Measurements from ENCODE around the gene DDIT4.
A peak's percentile ranks its signal among the peaks of the same experiment; 100 is the strongest.

Gene DDIT4

GRCh38 chr10:72310241-72310633 is 36.5 kb downstream of the DDIT4 start:
- no peak for DNase-seq (ENCODE audit: low read depth)
- no peak overlapping the region for H3K4me3 ChIP-seq (ENCODE audit: low read length)
- no peak for TF ChIP-seq CTCF (conservative IDR thresholded peaks at IDR 0.05; ENCODE audit: low read depth, low read length)

DNA sequence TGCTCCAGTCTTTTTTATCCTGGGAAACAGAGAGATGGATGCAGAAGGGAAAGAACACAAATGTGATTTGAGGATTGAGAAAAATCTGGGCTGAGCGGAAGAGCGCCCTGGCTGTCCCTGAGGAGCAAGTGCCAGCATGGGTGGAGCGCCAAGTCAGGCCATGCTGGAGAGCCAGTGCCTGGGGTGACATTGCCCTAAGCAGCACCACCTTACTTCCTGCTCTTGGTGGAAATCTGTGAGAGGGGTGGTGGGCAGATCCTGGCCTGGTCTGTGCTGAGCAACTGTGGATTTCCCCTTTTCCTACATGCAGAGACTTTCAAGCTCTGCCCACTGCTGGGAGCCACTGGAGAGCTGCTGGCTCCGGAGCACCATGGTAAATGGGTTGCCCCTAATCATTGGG is 36.9 kb downstream of the DDIT4 start:
- H3K4me3 ChIP-seq (ENCODE audit: low read length): no peak overlapping the region
- TF ChIP-seq CTCF (conservative IDR thresholded peaks at IDR 0.05; ENCODE audit: low read depth, low read length): no peak
- no peak for DNase-seq (ENCODE audit: low read depth)

GRCh38 chr10:72311667-72312066 is 37.9 kb downstream of the DDIT4 start:
- no peak for DNase-seq (ENCODE audit: low read depth)
- H3K4me3 ChIP-seq (ENCODE audit: low read length): no peak overlapping the region
- no peak for TF ChIP-seq CTCF (conservative IDR thresholded peaks at IDR 0.05; ENCODE audit: low read depth, low read length)

DNA sequence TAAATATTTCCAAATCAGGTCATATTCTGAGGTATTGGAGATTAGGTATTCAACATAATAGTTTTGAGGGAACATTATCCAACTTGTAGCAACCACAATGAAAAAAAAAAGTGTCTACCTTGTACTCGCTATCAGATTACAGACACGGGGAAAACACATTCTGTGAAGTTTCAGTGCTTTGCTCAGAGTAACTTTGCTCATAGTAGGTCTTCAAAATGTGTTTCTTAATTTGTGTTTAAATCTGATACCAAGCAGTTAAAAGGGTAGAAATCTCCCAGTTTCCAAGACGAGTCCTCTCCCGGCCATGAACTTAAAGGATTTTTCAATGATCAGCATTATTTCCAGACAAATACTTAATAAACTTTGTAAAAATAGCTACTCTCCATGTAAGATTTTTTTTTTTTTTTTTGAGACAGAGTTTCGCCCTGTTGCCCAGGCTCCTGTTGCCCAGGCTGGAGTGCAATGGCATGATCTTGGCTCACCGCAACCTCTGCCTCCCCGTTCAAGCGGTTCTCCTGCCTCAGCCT is 39.2 kb downstream of the DDIT4 start:
- DNase-seq (ENCODE audit: low read depth): no peak
- no peak for TF ChIP-seq CTCF (conservative IDR thresholded peaks at IDR 0.05; ENCODE audit: low read depth, low read length)
- no peak overlapping the region for H3K4me3 ChIP-seq (ENCODE audit: low read length)

DNA sequence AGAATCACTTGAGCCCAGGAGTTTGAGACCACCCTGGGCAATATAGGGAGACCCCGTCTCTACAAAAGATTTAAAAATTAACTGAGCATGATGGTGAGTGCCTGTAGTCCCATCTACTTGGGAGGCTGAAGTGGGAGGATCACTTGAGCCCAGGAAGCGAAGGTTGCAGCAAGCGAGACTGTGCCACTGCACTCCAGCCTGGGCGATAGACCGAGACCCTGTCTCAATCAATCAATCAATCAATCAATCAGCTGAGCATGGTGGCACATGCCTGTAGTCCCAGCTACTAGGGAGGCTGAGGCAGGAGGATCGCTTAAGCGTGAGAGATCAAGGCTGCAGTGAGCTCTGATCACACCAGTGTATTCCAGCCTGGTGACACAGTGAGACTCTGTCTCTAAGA is 40.5 kb downstream of the DDIT4 start:
- DNase-seq (ENCODE audit: low read depth): no peak
- H3K4me3 ChIP-seq (ENCODE audit: low read length): no peak overlapping the region
- no peak for TF ChIP-seq CTCF (conservative IDR thresholded peaks at IDR 0.05; ENCODE audit: low read depth, low read length)

- H3K4me3 ChIP-seq (ENCODE audit: low read length): no peak overlapping the region
- DNase-seq (ENCODE audit: low read depth): no peak
- no peak for TF ChIP-seq CTCF (conservative IDR thresholded peaks at IDR 0.05; ENCODE audit: low read depth, low read length)
Observed at GRCh38 chr10:72315054-72315453, 41.3 kb downstream of the DDIT4 start.

DNA sequence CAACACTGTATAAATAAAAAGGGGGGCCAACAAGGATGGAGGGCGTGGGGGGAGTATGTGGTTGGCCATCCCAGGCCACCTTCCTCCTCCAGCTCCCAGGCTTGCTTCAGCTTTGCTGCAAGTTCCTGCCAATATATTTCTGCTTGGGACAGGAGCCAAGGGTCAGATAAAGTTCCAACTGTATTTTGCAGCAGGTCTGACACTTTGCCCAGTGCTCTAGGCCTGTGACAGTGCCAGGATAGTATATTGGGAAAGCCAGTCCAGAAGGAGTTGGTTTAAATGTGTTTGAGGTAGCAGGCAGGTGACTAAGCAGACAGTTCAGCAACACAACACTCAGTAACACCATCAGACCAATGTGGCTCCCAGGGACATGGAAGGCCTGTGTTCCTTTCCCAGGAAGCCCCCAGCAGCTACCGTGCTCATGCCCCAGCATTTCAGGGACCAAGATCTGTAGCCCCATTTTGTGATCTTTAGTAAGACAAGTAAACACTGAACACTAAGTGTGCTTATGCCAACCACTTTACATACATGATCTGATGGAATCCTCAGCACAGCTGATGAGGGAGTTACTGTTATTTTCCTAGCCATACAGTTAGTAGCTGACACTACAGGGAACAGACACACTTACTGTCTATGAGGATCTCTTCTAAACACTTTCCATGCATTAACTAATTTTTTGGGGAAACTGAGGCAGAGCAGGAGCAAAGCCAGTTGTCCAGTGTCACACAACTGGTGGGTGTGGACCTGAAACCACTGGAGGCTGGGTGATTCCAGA is 42.1 kb downstream of the DDIT4 start:
- H3K4me3 ChIP-seq (ENCODE audit: low read length): no peak overlapping the region
- peak; percentile 89 for DNase-seq (ENCODE audit: low read depth)
- no peak for TF ChIP-seq CTCF (conservative IDR thresholded peaks at IDR 0.05; ENCODE audit: low read depth, low read length)
